Activated CD4-positive, alpha-beta T cell treated with anti-CD3 and anti-CD28 coated beads, Interleukin-2, amount 10 ng/mL, durations not matched to agents 24 days and 14 days (primary cell): ENCODE data around the gene SMARCAD1. TPM values are rescaled to one million over a fixed set of nuclear protein-coding genes. Genes with fewer than 3 reads are reported as not detected.
A peak's percentile ranks its signal among the peaks of the same experiment; 100 is the strongest.

ENCODE experiments used
- DNase-seq: peaks from one replicate; pipeline ENCODE4 v3.0.0; 2022
- H3K27ac Mint-ChIP-seq: one replicate; pipeline ENCODE4 v1.8.0; 2022; ENCODE audit warnings: mild to moderate bottlenecking, mixed read lengths
- H3K27me3 Mint-ChIP-seq: one replicate; pipeline ENCODE4 v1.8.0; 2022; ENCODE audit warnings: mixed read lengths
- H3K36me3 Mint-ChIP-seq: one replicate; pipeline ENCODE4 v1.8.0; 2022; ENCODE audit warnings: low read depth, mild to moderate bottlenecking, mixed read lengths
- H3K4me1 Mint-ChIP-seq: one replicate; pipeline ENCODE4 v1.8.0; 2021; ENCODE audit warnings: mixed read lengths
- H3K4me3 Mint-ChIP-seq: one replicate; pipeline ENCODE4 v1.8.0; 2022; ENCODE audit warnings: mild to moderate bottlenecking, moderate library complexity, mixed read lengths
- H3K9me3 Mint-ChIP-seq: one replicate; pipeline ENCODE4 v1.8.0; 2021; ENCODE audit warnings: mixed read lengths
- intact Hi-C: fragments of 100-400 bp; cut with micrococcal nuclease; formaldehyde crosslinking; loops from one replicate; pipeline ENCODE4 v1.15.1; 2023
- total RNA-seq: library from RNA; stranded (reverse); gene quantifications from 2 replicates; pipeline ENCODE4 v1.2.3, GENCODE V29; 2022

The SMARCAD1 gene
- total RNA-seq, 1 donor from 2014 or later, result 45.6 TPM

DNA sequence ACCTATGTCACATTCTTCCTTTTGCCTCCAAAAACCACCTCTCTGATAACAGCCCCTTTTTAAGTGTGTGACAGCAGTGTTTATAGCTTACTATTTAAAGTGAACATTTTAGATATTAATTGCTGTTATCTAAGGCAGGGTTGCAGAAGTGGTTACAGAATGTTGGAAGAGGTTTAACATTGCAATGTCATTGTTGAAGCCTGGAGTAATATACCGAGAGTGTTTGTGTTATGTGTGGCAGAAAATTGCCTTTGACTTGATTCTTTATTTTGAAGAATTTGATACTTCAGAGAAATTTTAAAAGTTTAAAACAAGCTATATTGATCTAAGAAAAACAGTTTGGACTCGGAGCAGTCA is 37.1 kb downstream of the SMARCAD1 start:
- Mint-ChIP-seq H3K27ac (no peak overlapping the region), H3K27me3 (no peaks in the 10 kb centered on the region), H3K36me3 (peaks cover 34% of the 10 kb centered on the region)

DNA sequence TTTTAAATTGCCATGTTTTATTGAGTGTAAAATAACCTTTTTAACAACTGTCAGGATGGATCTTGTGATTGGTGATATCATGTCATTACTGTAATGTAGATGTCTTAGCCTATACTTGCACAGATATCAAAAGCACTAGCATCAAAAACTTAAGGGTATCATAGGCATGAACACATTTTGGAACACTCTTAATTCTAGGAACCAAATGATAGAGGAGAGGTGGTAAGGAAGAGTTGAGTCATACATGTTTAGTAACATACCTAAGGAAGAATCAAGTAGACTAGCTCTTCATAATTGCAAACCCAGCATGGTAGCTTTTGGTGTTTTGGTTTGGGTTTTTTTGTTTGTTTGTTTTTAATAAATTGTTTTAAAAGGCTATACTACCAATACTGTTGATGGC is 43.4 kb downstream of the SMARCAD1 start:
- Mint-ChIP-seq H3K27ac (no peak overlapping the region), H3K4me3 (no peak overlapping the region), H3K9me3 (no peaks in the 10 kb centered on the region), H3K4me1 (peaks cover 9% of the 10 kb centered on the region), H3K36me3 (peaks cover 39% of the 10 kb centered on the region), H3K27me3 (no peaks in the 10 kb centered on the region)
- DNase-seq, result no peak
- intact Hi-C loops, result loop anchor here (10.0 kb wide), 1 partner anchor 456 kb away; no protein-coding TSS in a partner anchor

More for the DNA sequence above, 37.1 kb downstream of the SMARCAD1 start:
- intact Hi-C loops, result no loop called here
- no peak for DNase-seq
- no peak overlapping the region for H3K4me3 Mint-ChIP-seq
- no peaks in the 10 kb centered on the region for H3K9me3 Mint-ChIP-seq
- peaks cover 6% of the 10 kb centered on the region for H3K4me1 Mint-ChIP-seq

DNA sequence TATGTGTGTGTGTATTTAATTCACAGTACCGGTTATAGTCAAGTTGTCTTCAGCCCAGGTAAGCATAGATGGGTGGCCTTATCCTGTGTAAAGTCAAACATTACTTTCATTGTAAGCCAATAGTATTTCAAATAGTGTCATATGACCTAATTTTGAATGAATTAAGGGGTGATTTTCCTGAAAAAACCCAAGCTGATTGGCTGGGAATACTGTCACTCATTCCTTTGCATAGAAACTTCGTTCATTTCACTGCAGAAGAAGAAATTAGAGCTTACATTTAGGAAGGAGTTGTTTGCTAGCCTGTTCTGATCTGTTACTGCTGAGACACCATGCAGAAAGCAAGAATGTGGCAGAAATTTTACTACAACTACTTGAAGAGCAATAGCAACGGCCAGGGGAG is 45.4 kb downstream of the SMARCAD1 start:
- intact Hi-C loops, result loop anchor here (10.0 kb wide), 1 partner anchor 458 kb away; no protein-coding TSS in a partner anchor
- Mint-ChIP-seq H3K9me3 (no peaks in the 10 kb centered on the region), H3K4me3 (no peak overlapping the region), H3K4me1 (peaks cover 4% of the 10 kb centered on the region), H3K27ac (no peak overlapping the region), H3K27me3 (no peaks in the 10 kb centered on the region), H3K36me3 (peaks cover 39% of the 10 kb centered on the region)
- DNase-seq, result no peak

- H3K36me3 Mint-ChIP-seq, result peaks cover 27% of the 10 kb centered on the region
- H3K4me1 Mint-ChIP-seq, result no peaks in the 10 kb centered on the region
- no peak overlapping the region for H3K27ac Mint-ChIP-seq
- no peaks in the 10 kb centered on the region for H3K27me3 Mint-ChIP-seq
- H3K4me3 Mint-ChIP-seq, result no peak overlapping the region
- no peak for DNase-seq
- no peaks in the 10 kb centered on the region for H3K9me3 Mint-ChIP-seq
- intact Hi-C loops, result loop anchor here (10.0 kb wide), 1 partner anchor 461 kb away; no protein-coding TSS in a partner anchor
Measured at GRCh38 chr4:94256144-94256783, 48.6 kb downstream of the SMARCAD1 start.

DNA sequence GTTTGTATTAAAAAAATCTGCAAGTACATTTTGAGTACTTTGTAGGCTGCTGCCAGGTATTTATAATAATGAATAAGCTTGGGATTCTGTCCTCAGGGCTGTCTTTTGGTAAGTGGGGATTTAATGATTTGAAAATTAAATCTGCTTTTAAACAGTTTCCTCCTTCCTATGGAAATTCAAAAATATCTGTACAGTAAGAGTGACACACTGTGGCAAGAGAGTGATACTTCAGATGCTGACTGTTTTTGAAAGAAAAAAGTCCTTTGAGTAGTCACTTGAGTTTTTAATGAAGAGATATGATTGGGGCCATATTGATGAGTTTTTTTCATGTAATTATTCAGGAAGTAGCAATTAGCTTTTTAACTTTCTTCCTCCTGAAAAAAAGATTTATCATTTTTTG is 49.2 kb downstream of the SMARCAD1 start:
- intact Hi-C loops, result loop anchor here (10.0 kb wide), 1 partner anchor 462 kb away; no protein-coding TSS in a partner anchor
- no peak for DNase-seq
- Mint-ChIP-seq H3K27ac (no peak overlapping the region), H3K4me3 (no peak overlapping the region), H3K9me3 (no peaks in the 10 kb centered on the region), H3K27me3 (no peaks in the 10 kb centered on the region), H3K4me1 (no peaks in the 10 kb centered on the region), H3K36me3 (peaks cover 25% of the 10 kb centered on the region)

- H3K4me1 Mint-ChIP-seq, result no peaks in the 10 kb centered on the region
- no peaks in the 10 kb centered on the region for H3K9me3 Mint-ChIP-seq
- H3K27me3 Mint-ChIP-seq, result no peaks in the 10 kb centered on the region
- DNase-seq, result no peak
- H3K27ac Mint-ChIP-seq, result no peak overlapping the region
- intact Hi-C loops, result no loop called here
- peaks cover 29% of the 10 kb centered on the region for H3K36me3 Mint-ChIP-seq
- no peak overlapping the region for H3K4me3 Mint-ChIP-seq
Measured at GRCh38 chr4:94262163-94263016, 54.7 kb downstream of the SMARCAD1 start.

DNA sequence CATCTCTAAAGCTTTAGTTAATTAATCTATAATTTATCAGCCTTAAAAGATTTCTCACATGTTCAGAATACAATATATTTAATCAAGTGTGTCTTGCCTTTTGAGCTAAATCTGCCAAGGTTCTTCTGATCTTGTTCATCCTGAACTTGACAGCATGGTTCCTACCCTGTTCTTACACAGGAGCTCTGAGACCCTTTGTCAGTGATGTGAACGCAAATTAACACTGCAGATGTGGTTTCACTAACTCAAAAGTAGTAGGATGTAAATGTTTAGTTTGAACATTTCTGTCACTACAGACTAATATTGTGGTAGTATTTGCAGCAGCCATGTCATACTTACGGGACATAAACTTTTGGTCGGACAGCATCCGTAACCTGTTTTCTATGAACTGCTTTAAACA is 59.4 kb downstream of the SMARCAD1 start:
- intact Hi-C loops, result no loop called here
- Mint-ChIP-seq H3K27me3 (no peaks in the 10 kb centered on the region), H3K4me1 (peaks cover 2% of the 10 kb centered on the region), H3K4me3 (no peak overlapping the region), H3K27ac (no peak overlapping the region), H3K36me3 (peaks cover 25% of the 10 kb centered on the region), H3K9me3 (no peaks in the 10 kb centered on the region)
- no peak for DNase-seq

GRCh38 chr4:94271248-94271647 is 63.6 kb downstream of the SMARCAD1 start:
- H3K4me1 Mint-ChIP-seq, result peaks cover 2% of the 10 kb centered on the region
- no peak overlapping the region for H3K4me3 Mint-ChIP-seq
- intact Hi-C loops, result no loop called here
- H3K27me3 Mint-ChIP-seq, result no peaks in the 10 kb centered on the region
- H3K36me3 Mint-ChIP-seq, result peaks cover 21% of the 10 kb centered on the region
- H3K27ac Mint-ChIP-seq, result no peak overlapping the region
- DNase-seq, result no peak
- no peaks in the 10 kb centered on the region for H3K9me3 Mint-ChIP-seq

- Mint-ChIP-seq H3K4me3 (no peak overlapping the region), H3K9me3 (no peaks in the 10 kb centered on the region), H3K27me3 (no peaks in the 10 kb centered on the region), H3K4me1 (peaks cover 2% of the 10 kb centered on the region), H3K27ac (no peak overlapping the region), H3K36me3 (peaks cover 29% of the 10 kb centered on the region)
- DNase-seq, result no peak
- intact Hi-C loops, result no loop called here
Measured at GRCh38 chr4:94274912-94275311, 67.2 kb downstream of the SMARCAD1 start.

DNA sequence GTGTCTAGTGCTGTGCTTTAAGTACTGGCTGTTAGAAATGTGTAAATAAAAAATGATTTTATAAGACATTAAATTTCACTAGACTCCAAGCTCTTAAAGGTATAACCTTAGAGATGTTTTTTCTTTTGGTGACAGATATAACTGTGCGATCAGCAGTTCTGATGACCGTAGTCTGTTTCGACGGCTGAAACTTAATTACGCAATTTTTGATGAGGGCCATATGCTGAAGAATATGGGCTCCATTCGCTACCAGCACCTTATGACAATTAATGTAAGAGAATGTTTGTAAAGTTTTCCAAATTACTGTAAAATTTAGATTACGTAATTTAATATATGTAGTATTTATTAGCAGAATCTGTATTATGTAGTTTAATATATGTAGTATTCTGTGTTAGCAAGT is 68.5 kb downstream of the SMARCAD1 start:
- Mint-ChIP-seq H3K4me3 (no peak overlapping the region), H3K27ac (no peak overlapping the region), H3K4me1 (peaks cover under 1% of the 10 kb centered on the region), H3K27me3 (no peaks in the 10 kb centered on the region), H3K36me3 (peaks cover 29% of the 10 kb centered on the region), H3K9me3 (no peaks in the 10 kb centered on the region)
- no peak for DNase-seq
- intact Hi-C loops, result no loop called here

DNA sequence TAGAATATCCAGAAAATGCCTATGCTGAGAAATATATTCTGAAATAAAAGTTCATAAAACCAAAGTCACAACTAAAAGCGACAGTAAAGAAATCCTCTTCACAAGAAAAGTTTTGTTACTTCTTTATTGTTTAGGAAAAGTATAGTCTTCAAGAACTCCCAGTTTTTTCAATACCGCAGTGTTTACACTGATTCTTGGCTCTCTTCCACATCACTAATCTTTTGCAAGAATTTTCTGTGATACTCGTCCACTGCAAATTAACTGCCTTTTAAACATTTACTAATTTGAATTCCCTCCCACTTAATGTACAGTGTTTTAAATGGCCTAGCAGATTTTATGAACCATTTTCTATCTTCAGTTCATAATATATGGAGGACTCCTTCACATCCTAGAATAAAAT is 69.9 kb downstream of the SMARCAD1 start:
- intact Hi-C loops, result no loop called here
- Mint-ChIP-seq H3K36me3 (peaks cover 32% of the 10 kb centered on the region), H3K4me3 (no peak overlapping the region), H3K27ac (no peak overlapping the region), H3K4me1 (no peaks in the 10 kb centered on the region), H3K27me3 (no peaks in the 10 kb centered on the region), H3K9me3 (no peaks in the 10 kb centered on the region)
- DNase-seq, result no peak

DNA sequence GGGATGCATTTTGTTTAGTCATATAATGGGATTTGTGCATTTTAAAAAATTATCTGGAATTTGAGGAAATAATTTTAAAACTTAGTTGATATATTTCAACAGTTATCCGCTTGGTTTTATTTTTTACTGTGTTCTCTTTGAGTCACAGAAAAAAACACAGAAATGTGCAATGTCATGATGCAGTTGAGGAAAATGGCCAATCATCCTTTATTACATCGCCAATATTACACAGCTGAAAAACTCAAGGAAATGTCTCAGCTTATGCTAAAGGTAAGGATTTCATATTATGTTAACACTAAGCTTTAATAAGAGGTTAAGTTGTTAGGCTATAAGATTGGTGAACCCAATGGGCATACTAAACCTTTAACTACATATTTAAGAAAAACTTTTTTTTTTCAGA is 71.1 kb downstream of the SMARCAD1 start:
- peaks cover 37% of the 10 kb centered on the region for H3K36me3 Mint-ChIP-seq

DNA sequence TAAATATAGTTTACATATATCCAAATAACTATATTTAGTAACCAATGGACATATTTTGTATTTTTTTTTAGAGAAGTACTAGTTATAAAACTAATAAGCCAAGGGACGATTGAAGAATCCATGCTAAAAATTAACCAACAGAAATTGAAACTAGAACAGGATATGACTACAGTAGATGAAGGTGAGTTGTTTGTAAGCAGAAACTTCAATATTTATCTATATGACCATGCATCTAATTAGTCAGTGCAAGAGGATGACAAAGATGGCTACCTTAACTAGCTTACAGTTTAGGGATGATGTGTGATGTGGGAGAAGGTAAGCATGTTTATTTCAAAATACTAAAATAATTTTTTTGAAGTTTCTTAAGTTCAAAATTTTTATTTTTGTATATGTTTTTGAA is 77.2 kb downstream of the SMARCAD1 start:
- Mint-ChIP-seq H3K36me3 (peaks cover 50% of the 10 kb centered on the region), H3K27ac (no peak overlapping the region), H3K4me1 (peaks cover 3% of the 10 kb centered on the region), H3K4me3 (no peak overlapping the region), H3K9me3 (no peaks in the 10 kb centered on the region), H3K27me3 (no peaks in the 10 kb centered on the region)
- intact Hi-C loops, result no loop called here
- no peak for DNase-seq

More for the DNA sequence above, 71.1 kb downstream of the SMARCAD1 start:
- DNase-seq, result no peak
- intact Hi-C loops, result no loop called here
- no peaks in the 10 kb centered on the region for H3K4me1 Mint-ChIP-seq
- no peak overlapping the region for H3K4me3 Mint-ChIP-seq
- H3K27me3 Mint-ChIP-seq, result no peaks in the 10 kb centered on the region
- no peak overlapping the region for H3K27ac Mint-ChIP-seq
- no peaks in the 10 kb centered on the region for H3K9me3 Mint-ChIP-seq

GRCh38 chr4:94285666-94286065 is 78.0 kb downstream of the SMARCAD1 start:
- peaks cover 3% of the 10 kb centered on the region for H3K4me1 Mint-ChIP-seq
- intact Hi-C loops, result loop anchor here (2.0 kb wide), 1 partner anchor 53 kb away; no protein-coding TSS in a partner anchor
- H3K27me3 Mint-ChIP-seq, result no peaks in the 10 kb centered on the region
- H3K27ac Mint-ChIP-seq, result peak overlapping the region; percentile 43
- H3K9me3 Mint-ChIP-seq, result no peaks in the 10 kb centered on the region
- DNase-seq, result no peak
- H3K36me3 Mint-ChIP-seq, result peaks cover 52% of the 10 kb centered on the region
- H3K4me3 Mint-ChIP-seq, result no peak overlapping the region
